Activated CD4-positive, alpha-beta T cell treated with anti-CD3 and anti-CD28 coated beads, Interleukin-2, amount 50 U/mL, for 48 hours (primary cell): Measurements from ENCODE around the gene WDR53.
"Not testable (repeated sequence)": the region's sequence is repeated elsewhere in the genome, so short reads cannot be mapped to it uniquely, and the experiment has no call there.

Experiments
- DNase-seq, 2 experiments: peaks; one replicate each; pipeline ENCODE4 v3.0.0-alpha.2; 2020

Gene WDR53

DNA sequence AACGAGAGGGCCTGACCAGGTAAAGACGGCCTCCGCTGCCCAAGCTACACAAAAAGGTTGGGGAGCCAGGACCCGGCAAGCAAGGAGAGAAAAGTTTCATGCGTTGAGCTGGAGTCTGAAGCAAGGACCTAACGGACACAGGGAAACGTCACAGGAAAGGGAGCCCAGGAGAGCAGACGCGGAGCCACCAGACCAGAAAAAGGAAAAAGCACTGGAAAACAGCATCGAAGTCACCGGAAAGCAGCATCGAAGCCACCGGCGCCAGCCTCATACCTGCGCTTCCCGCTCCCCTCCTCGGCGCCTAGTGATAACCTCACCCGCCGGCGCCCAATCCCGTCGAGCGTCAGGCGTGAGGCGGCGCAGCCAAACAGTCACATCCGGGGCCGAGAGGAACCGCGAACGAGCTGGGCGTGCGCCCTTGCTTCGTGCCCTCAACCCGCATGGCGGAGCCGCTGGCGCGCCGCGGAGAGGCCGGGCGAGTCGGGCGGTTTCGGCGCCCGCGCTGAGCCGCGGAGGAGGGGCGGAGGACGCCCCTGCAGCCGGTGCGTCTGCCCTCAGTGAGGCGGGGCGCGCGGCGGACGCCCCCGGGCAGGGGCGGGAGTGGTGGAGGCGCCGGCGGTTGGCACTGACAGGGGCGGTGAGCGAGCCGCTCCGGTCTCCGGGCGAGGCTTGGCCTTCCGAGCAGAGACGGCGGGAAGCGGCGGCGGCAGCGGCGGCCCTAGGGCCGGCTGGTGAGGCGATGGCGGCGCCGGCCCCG is at the start of gene WDR53, which contains the start of gene FBXO45:
WDR53 (minus strand) TSS at position 309 of the 757 bp plus-strand sequence. CDS start 7,079 bp downstream, outside the sequence.
FBXO45 (plus strand) TSS at position 415 of the 757 bp plus-strand sequence; CDS start at position 740, 325 bp downstream.
- peak; percentile 93 to 95 for DNase-seq

DNA sequence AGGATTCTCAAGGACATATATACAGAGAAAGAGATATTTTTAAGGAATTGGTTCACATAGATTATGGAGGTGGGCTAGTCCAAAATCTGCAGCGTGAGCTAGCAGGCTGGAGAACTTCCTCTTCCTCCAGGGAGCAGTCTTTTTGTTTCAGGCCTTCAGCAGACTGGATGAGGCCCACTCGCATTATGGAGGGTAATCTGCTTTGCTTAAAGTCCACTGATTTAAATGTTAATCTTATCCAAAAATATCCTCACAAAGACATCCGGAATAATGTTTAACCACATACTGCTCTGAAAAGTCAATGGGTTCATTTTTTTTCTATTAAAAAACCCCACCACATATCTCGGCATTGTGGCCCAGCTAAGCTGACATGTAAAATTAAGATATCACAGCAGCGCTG is 48.9 kb upstream of the WDR53 start:
- DNase-seq = no peak

DNA sequence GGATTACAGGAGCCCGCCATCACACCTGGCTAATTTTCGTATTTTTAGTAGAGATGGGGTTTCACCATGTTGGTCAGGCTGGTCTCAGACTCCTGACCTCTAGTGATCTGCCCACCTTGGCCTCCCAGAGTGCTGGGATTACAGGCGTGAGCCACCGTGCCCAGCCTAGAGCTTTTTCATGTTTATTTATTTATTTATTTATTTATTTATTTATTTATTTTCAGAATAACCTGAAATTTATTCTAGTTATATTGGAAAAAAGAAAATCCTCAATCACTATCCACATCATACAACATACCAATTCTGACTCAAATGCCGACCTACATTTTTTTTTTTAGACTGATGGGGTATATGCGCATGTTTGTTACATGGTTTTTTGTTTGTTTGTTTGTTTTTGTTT is 46.9 kb upstream of the WDR53 start:
- DNase-seq = not testable (repeated sequence)

DNA sequence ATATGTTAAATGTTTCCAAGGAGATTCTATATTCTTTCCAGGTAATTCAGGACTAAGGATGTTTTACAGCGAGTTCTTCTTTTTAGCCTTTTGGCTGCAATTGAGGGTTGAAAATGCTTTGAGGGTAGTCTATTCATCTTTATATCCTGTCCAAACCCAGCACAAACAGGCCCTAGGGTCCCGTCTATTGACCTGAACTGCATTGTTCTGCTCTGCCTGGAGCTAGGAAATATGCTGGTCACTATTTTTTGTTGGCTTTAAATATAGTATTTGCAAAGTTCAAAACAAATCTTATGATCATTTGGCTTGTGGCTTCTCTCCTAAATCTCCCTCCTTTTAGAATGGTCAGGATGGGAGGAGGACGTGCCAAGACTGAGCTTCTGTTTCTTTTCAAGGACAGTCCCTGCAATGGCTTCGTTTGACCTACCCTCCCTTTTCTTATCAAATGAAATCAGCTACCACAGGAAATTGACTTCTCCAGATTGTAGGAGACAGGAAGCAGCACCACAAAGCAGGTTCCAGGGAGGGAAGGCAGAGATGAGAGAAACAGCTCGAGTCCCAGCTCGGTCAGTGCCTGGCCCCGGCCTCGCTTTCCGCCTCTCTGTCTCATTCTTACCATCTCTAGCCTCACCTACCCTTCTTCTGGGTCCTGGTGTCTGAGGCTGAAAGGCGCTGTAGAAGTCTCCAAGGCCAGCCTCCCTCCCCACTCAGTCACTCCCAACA is 43.6 kb upstream of the WDR53 start:
- peak in 1 of 2 experiments; percentile 34 for DNase-seq

DNA sequence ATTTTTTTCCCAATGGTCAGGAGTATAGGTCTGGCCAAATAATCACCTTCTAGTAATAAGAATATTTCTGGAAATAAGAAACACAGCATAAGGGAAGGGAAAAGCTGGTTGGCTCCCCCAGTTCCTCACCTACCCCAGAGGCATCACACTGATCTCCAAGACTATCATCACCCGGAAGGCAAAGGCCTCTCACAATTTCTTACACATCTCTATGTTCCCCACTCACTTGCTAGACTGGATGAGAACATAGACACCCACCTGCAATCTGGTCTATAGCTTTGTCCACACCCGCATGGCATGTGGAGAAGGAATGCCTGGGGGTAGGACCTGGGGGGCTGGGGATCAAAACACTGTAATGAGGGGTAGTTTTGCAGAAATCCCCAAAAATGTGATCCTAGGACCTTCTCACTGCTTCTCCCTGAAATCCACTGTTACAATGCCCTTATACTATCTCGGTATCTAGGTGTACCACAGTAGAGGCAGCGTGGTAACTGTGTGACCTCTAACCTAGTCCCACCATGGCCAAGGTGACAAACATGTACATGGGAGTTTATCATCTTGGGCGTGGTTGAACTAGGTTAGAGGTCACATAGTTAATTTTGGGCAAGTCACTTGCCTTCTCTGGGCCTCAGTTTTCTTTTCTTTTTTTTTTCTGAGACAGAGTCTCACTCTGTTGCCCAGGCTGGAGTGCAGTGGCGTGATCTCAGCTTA is 41.6 kb upstream of the WDR53 start:
- no peak for DNase-seq

DNA sequence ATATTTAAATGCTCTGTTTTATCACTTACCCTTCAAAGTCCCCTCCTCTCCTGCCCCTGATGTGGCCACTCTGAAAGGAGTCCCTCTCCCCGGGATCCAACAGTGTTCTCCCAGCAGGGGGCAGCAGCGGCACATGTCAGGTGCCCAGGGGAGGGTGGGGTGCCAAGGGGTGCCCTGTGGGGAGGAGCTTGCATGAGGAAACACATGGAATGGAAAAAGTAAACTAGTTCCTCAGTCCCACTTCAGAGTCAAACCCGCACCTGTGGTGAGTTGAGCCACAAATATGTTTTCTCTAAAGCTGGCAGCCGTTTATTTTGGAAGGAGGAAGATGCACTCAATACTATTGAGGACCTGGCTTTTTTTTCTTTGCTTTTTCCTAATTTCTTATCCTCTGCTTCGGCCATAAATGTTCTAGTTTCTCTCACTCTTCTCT is 41.0 kb upstream of the WDR53 start:
- DNase-seq = peak; percentile 98

DNA sequence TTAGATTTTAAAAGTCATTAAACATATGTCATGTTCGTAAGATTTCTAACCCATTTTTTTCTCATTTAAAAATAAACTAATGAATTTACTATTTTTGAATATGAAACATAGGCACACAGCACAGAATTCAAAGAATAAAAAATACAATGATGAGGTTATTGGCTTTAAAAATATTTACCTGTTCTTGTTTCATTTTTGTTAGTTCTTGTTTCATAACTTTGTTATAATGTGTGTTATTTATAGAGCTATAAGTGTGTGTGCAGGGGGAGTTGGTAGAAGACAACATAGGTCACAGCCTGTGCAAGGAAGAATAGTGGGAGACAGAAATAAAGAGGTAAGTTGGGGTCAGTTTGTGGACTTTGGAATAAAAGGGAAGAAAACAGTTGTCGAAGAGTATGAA is 40.3 kb upstream of the WDR53 start:
- DNase-seq = no peak

DNA sequence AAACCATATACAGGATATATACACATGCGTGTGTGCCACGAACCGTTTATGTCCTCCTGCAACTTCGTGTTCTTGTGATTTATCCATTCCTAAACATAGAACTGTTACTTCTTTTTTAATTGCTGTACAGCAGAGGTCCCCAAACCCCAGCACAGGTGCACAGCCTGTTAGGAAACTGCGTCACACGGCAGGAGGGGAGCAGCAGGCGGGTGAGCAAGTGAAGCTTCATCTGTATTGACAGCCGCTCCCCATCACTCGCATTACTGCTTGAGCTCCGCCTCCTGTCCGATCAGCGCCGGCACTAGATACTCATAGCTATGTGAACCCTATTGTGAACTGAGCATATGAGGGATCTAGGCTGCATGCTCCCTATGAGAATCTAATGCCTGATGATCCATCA is 36.2 kb upstream of the WDR53 start:
- DNase-seq = peak; percentile 40 to 50

DNA sequence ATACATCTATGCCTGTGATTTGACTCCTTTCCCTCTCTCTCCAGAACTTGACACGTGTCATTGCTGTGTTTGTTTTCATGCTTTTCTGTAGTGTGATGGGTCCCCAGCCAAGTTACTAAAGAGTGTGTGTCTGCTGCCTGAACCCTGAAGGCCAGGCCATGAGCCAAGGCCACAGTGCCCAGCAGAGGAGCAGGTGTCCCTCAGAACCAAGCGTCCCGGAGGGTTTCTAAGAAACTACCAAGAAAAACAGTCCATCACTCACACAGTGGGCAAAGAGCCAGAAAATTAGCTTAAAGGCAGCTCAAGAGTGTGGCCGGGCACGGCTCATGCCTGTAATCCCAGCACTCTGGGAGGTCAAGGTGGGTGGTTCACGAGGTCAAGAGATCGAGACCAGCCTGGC is 35.3 kb upstream of the WDR53 start:
- DNase-seq = no peak

DNA sequence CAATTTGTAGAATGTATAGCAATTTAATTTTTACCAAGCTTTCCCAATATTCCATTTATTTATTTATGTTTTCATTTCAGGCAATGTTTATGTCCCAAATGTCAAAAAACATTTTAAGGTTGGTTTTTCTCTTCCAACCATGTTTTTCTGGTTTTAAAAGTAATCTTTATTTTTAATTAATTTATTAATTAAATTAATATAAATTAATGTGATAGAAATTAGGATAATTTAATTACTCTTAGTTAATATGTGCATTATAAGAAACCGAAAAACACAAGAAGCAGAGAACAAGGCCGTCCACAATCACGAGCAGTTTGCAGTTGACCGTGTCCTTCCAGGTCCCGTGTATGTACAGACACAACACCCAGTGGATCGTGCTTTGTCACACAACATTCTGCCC is 34.3 kb upstream of the WDR53 start:
- no peak for DNase-seq

DNA sequence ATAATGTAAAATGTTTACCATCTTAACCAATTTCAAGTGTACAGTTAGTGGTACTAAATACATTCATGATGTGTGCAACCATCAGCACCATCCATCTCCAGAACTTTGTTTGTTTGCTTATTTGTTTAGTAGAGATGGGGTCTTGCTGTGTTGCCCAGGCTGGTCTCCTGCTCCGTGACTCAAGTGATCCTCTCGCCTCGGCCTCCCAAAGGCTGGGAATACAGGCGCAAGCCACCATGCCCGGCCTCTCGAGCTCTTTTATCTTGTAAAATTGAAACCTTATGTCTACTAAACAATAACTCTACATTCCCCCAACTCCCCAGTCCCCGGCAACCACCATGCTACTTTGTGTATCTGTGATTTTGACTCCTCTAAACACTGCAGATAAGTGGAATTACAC is 32.0 kb upstream of the WDR53 start:
- no peak for DNase-seq

DNA sequence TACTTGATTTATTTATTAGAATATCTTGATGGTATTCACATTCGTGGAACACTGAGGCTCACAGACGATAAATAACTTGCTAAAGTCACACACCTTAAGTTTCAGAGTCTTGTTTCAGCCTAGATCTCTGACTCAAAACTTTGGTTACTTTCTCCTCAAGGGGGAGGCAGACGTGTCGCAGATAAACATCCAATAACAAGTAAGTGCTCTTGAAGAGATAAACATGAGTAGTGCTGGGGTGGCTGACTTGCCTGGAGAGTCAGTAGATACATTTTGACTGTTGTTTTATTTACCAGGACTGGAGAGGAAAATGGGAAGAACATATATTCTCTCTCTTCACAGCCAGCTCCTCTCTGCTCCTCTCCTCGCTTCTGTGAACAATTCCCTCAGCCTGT is 31.4 kb upstream of the WDR53 start:
- no peak for DNase-seq

DNA sequence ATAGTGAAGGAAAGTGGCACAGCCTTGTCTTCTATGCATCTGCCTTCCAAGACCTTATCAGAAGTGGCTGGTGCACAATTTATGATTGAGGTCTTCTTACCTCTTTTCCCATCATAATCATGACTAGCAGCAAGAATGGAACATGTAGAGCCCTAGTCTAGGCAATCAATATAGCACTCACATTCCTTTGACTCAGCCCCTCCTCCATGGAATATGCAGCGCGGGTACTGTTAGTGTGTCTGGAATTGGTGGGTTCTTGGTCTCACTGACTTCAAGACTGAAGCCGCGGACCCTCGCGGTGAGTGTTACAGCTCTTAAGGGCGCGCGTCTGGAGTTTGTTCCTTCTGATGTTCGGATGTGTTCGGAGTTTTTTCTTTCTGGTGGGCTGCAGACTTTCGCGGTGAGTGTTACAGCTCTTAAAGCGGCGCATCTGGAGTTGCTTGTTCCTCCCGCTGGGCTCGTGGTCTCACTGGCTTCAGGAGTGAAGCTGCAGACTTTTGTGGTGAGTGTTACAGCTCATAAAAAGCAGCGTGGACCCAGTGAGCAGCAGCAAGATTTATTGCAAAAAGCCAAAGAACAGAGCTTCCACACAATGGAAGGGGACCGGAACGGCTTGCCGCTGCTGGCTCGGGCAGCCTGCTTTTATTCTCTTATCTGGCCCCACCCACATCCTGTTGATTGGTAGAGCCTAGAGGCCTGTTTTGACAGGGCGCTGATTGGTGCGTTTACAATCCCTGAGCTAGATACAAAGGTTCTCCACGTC is 29.8 kb upstream of the WDR53 start:
- peak; percentile 35 to 54 for DNase-seq

DNA sequence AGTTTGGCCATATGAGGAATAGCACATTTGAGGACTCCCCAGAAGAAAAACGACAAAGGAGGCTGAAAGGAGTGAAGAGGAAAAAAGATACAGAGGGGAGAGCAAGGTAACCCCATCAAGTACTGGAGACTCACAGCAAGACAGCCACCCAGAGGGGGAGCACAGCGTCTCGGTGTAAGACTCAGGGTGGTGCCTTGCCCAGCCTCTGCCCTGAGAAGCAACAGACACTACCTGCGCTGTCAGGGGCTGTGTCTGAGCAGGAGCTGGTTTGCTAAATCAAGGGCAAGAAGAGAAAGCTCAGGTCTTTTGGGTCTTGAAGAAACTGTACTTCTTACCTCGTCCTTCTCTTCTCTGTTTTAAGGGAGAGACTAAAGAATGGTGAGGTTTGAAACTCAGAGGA is 28.0 kb upstream of the WDR53 start:
- no peak for DNase-seq

DNA sequence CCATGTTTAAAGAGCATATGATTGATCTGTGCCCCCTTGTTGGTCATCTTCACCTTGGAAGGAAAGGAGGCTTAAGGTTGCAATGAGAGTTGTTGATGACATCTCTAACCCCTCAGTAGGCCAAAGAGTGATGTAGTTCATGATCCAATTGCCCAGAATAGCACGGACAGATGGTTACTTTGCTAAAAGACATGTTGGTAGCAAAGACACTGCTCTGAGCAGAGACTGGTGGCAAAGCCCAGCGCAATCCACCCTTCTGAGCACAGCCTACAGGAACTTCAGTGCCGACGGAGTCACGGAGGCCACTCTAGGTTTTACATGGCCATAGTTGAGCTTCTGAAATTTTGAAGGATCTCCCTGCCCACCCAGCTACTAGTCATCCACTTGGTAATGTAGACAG is 21.9 kb upstream of the WDR53 start:
- no peak for DNase-seq

DNA sequence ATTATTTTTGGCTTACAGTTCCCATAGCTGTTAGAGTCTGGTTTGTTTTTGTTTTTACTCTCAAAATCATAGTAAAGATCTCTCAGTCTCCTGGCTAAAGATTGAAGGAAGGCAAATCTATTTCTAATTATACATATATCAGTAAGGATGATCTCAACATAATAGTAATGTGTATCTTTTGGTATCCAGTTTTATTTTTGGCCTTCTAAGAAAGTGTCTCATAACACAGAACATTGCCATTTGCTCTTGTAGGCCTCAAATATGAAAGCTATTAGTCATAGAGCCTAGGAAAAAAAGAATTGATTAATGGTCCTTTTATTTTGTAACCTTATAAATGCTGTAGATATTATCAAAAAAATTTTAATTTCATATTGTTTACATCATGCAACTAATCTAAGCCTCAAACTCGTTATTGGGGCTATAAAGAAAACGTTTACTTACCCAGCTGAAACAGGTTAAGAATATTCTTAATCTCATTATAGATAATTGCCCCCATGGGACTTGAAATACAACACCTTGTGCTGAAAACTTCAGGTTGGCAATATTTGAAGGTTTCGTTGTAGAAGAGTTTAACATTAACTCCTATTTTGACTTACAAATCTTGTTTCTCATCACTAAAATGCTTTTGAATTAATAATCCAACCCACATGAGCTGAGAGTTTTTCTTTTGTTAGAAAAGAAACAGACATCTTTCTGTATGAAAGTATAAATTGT is 16.8 kb upstream of the WDR53 start:
- no peak for DNase-seq

DNA sequence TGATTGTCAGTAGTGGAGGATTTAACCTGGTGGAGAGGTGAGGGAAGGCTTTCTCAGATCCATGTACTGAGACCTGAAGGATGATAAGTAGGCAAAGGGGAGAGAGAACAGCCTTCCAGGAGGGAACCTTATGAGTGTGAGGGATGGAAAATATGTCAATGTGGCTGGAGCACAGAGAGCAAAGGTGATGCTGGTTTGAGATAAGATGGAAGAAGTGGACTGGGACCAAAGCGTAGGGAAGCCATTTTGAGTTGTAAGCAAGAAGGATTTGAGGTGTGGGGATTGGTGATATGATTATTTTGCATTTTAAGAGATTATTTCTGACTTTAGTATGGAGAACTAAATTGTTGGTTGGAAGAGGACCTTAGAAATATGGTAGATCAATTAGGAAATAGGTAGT is 4.0 kb upstream of the WDR53 start:
- no peak for DNase-seq

DNA sequence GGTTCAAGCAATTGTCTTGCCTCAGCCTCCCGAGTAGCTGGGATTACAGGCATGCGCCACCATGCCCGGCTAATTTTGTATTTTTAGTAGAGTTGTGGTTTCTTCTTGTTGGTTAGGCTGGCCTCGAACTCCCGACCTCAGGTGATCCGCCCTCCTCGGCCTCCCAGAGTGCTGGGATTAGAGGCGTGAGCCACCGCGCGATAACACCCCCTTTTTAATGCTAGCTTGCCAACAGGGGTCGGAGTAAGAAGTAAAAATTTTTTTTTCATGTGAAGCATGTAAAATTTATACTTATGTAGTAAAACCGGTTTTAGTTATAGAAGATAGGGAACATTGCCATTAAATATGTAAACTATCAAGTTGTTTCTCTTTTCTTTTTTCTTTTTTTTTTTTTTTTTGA is 2.0 kb upstream of the WDR53 start:
- not testable (repeated sequence) for DNase-seq

DNA sequence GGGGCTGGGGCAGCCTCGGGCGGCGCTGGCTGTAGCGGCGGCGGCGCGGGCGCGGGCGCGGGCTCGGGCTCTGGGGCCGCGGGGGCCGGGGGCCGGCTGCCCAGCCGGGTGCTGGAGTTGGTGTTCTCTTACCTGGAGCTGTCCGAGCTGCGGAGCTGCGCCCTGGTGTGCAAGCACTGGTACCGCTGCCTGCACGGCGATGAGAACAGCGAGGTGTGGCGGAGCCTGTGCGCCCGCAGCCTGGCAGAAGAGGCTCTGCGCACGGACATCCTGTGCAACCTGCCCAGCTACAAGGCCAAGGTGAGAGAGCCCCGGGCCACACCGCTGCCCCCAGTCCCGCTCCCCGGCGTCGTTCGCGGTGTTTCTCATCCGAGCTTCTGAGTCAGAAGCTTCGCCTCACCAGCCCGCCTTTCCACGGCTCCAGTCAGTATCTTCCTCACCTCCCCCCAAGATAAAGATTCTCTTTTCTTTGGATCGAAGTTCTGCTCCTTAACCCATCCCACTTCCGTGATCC is 706 bp upstream of the WDR53 start:
- DNase-seq = peak; percentile 53 to 57

DNA sequence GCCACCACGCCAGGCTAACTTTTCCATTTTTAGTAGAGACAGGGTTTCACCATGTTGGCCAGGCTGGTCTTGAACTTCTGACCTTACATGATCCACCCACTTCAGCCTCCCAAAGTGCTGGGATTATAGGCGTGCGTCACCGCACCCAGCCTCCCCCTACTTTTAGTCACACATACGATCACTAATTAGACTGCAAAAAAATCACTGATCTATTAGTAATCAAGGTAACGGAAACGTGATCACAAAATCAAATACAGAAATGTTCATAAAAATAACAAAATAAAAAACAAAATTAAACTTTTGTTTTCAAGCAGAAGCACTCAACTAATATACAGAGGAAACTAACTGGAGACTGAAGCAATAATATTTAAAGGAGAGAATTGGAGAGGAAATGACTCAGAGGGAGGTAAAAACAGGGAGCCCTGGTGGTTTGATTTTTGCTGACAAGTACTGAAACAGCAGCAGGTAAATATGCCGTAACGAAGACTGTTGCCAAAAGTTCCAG is 4.6 kb downstream of the WDR53 start:
- DNase-seq = peak; percentile 40 to 47

DNA sequence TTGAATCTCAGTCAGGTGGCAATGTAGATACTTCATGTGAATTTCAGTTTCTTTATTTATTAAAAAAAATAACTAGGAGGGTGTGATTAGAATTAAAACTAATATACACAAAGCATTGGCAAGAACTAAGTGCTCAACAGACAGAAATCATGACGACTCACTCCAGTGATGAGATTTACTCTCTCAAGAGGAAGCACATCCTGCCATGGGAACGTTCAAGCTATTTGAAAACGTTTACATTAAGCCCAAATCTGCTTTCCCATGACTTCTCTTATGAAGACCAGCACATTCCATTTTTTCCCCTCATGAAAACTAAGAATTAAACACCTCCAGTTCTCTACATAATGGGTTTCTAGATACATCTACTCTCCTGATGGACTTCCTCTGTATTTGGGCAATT is 8.5 kb downstream of the WDR53 start:
- DNase-seq = no peak

DNA sequence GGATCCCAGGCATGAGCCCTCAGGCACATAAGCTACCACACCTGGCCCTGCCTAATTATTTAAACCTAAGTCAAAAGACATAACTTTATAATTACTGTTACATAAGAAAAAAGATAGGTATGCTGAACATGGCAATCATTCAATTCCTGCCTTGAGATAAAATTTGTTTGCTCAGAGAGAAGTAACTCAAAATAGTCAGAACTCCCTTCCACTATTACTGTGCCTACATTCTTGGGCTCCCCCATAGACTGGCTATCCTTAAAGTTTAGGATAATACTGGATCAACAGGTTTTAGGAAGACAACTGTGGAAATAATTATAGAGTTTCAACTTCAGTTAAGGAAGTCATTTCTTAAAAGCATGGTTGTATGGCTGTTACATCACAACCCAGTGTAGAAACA is 9.9 kb downstream of the WDR53 start:
- DNase-seq = no peak
